ENCODE results near the gene DPAGT1. TPM values are rescaled to one million over a fixed set of nuclear protein-coding genes. Genes with fewer than 3 reads are reported as not detected.

Gene DPAGT1
- total RNA-seq, 1 experiment from 2014 or later: 45.1 TPM

DNA sequence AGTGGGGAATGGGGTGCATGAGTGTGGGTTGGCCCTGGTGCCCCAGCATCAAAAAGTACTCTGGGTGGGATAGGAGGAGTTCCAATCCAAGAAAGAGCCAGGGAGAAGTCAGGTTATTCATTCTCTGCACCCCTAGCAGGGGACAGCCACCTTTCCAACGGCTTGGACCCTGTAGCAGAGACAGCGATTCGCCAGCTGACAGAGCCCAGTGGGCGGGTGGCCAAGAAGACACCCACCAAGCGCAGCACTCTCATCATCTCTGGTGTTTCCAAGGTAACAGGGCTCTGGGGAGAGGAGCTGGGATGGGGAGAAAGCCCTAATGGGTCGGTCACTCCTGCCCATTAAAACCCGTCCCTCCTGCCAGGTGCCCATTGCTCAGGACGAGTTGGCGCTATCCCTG is 12.1 kb upstream of the DPAGT1 start (continued):
- TF ChIP-seq ATF3 (IDR thresholded peaks at IDR 0.05) (no peak), SIN3A (IDR thresholded peaks at IDR 0.05; ENCODE audit: low read depth) (no peak), ZBTB33 (IDR thresholded peaks at IDR 0.05; ENCODE audit: extremely low read depth, insufficient replicate concordance, low read length) (no peak), JUND (IDR thresholded peaks at IDR 0.05) (no peak), YY1 (IDR thresholded peaks at IDR 0.05; ENCODE audit: extremely low read depth, insufficient replicate concordance, low read depth, low read length) (no peak), ELF1 (IDR thresholded peaks at IDR 0.05; ENCODE audit: borderline replicate concordance, low read depth) (no peak)

- no peaks in the 10 kb centered on the region for H4K20me1 ChIP-seq (ENCODE audit: insufficient read depth)
- H3K36me3 ChIP-seq (ENCODE audit: control insufficient read depth in 1 of 2, insufficient read depth in 2 of 2, low read length in 2 of 2): peaks cover 11 to 21% of the 10 kb centered on the region in 2 experiments; a peak in 2 of 4 replicates
- H3K27ac ChIP-seq (ENCODE audit: low read depth, low read length): no peak overlapping the region; the same call in 1 of the 2 replicates
- ChIA-PET POLR2A (interaction anchor here (1.3 to 2.9 kb wide), 2 partner anchors 9 to 10 kb away, joined by 3 to 9 read pairs; partner anchors contain the start of genes DPAGT1 and HINFP), RAD21 (ENCODE audit: low non-redundant PET in 1 of 2, low total read pairs in 2 of 2, uncharacterized antibody in 2 of 2, unreplicated experiment in 2 of 2) (no interaction called here), CTCF (no interaction called here)
- H3K9me3 ChIP-seq (ENCODE audit: control insufficient read depth in 1 of 2, insufficient read depth in 1 of 2, low read depth in 1 of 2, low read length in 2 of 2): no peaks in the 10 kb centered on the region
- ATAC-seq (no peak), DNase-seq (ENCODE audit: low read depth, low spot score) (no peak)
- BruUV-seq (replicated peaks): no TSS peak
- H3K4me2 ChIP-seq (ENCODE audit: low read length): no peak overlapping the region
- H3K9me2 ChIP-seq (ENCODE audit: insufficient read depth): no peaks in the 10 kb centered on the region
- H2AFZ ChIP-seq (ENCODE audit: low read depth, low read length, poor library complexity, severe bottlenecking): no peak overlapping the region
- H3K4me3 ChIP-seq (replicated peaks in 1 of 2; ENCODE audit: low read depth in 1 of 2, low read length in 2 of 2): no peak overlapping the region
- intact Hi-C loops (cut with micrococcal nuclease): no loop called here
- H3K79me2 ChIP-seq (ENCODE audit: insufficient read depth, low read length): peaks cover 6% of the 10 kb centered on the region; the same call in 1 of the 2 replicates
- H3K27me3 ChIP-seq (ENCODE audit: insufficient read depth, low read length): no peaks in the 10 kb centered on the region
- no peak overlapping the region for H3K9ac ChIP-seq (ENCODE audit: low read length)
- H3K4me1 ChIP-seq (ENCODE audit: control insufficient read depth in 1 of 2, insufficient read depth in 2 of 2, low read length in 2 of 2): peaks cover 7 to 19% of the 10 kb centered on the region in 2 experiments
- TF ChIP-seq YY1 (IDR thresholded peaks at IDR 0.05; ENCODE audit: extremely low read depth, insufficient replicate concordance, low read depth, low read length) (no peak), REST (IDR thresholded peaks at IDR 0.05; ENCODE audit: low read depth) (no peak), JUND (IDR thresholded peaks at IDR 0.05) (no peak), TCF7L2 (IDR thresholded peaks at IDR 0.05; ENCODE audit: borderline replicate concordance, extremely low read depth, insufficient read depth, insufficient read length) (no peak), RAD21 (IDR thresholded peaks at IDR 0.05; ENCODE audit: low read depth) (no peak), CTCF (IDR thresholded peaks at IDR 0.05 in 2 of 3, conservative IDR thresholded peaks at IDR 0.05 in 1 of 3; ENCODE audit: borderline replicate concordance in 1 of 3, insufficient read depth in 1 of 3, low read depth in 2 of 3, low read length in 2 of 3) (no peak), POLR2A (IDR thresholded peaks at IDR 0.05; ENCODE audit: borderline replicate concordance, extremely low read depth, insufficient read depth, insufficient read length) (no peak), SRF (IDR thresholded peaks at IDR 0.05; ENCODE audit: low read depth) (no peak), EZH2 (IDR thresholded peaks at IDR 0.05) (no peak), ZFX (IDR thresholded peaks at IDR 0.05) (no peak), FOSL1 (IDR thresholded peaks at IDR 0.05; ENCODE audit: low read depth) (no peak), EZH2phosphoT487 (IDR thresholded peaks at IDR 0.05; ENCODE audit: borderline replicate concordance) (no peak)
- TF ChIP-seq, protein P1, sequence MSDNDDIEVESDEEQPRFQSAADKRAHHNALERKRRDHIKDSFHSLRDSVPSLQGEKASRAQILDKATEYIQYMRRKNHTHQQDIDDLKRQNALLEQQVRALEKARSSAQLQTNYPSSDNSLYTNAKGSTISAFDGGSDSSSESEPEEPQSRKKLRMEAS (IDR thresholded peaks at IDR 0.05): no peak
These were observed 10.8 kb upstream of the DPAGT1 start for GRCh38 chr11:119112314-119113020.
